Neural progenitor cell (in vitro differentiated cells): Measurements from ENCODE around the gene SMIM10L1.

ENCODE experiments used
- EZH2 ChIP-seq: fragments of 200-600 bp; sonication (generic); IDR thresholded peaks from 2 replicates; pipeline ENCODE4 v1.6.1; 2017; ENCODE audit warnings: antibody characterized with exemption, mild to moderate bottlenecking, moderate library complexity
- TF ChIP-seq, protein P1 (sequence below): fragments of 200-600 bp; sonication (generic); IDR thresholded peaks from 2 replicates; pipeline ENCODE4 v1.5.1; 2017; ENCODE audit warnings: antibody characterized with exemption, mild to moderate bottlenecking

DNA sequence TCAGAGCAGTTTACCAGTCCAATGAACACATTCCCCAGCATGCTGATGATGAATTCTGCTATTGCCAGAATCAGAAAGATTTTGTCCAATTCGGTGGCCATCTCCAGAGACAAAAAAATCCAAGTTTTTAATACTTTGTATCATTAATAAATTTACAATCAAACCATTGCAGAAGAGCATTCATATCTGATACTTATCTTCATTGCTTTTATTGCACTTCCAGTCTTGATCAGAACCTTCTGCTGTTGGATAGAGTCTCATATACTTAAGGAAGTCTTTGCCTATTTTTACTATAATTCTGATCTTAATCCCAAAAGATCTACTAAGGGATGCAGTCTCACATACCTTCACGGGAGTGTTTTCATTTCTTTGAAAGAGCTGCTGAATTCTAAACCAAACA, 15.8 kb downstream of the SMIM10L1 start, which contains the start of gene TAS2R42:
- no peak for TF ChIP-seq EZH2
- TF ChIP-seq, protein P1, sequence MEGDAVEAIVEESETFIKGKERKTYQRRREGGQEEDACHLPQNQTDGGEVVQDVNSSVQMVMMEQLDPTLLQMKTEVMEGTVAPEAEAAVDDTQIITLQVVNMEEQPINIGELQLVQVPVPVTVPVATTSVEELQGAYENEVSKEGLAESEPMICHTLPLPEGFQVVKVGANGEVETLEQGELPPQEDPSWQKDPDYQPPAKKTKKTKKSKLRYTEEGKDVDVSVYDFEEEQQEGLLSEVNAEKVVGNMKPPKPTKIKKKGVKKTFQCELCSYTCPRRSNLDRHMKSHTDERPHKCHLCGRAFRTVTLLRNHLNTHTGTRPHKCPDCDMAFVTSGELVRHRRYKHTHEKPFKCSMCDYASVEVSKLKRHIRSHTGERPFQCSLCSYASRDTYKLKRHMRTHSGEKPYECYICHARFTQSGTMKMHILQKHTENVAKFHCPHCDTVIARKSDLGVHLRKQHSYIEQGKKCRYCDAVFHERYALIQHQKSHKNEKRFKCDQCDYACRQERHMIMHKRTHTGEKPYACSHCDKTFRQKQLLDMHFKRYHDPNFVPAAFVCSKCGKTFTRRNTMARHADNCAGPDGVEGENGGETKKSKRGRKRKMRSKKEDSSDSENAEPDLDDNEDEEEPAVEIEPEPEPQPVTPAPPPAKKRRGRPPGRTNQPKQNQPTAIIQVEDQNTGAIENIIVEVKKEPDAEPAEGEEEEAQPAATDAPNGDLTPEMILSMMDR = no peak
